HG03520 (cell line): ENCODE results near the gene VSIG2.

Experiments used
- ATAC-seq: cut with Tn5 transposase; IDR thresholded peaks from one replicate; pipeline ENCODE4 v1.9.1; 2021; ENCODE audit warnings: mild to moderate bottlenecking, moderate library complexity; ENCODE audit not compliant: unreplicated experiment

The VSIG2 gene

GRCh38 chr11:124766156-124766555 is 14.1 kb upstream of the VSIG2 start:
- no peak for ATAC-seq

- ATAC-seq: no peak
These were observed 11.3 kb upstream of the VSIG2 start for GRCh38 chr11:124763156-124763947.

GRCh38 chr11:124762624-124763155 is 10.6 kb upstream of the VSIG2 start:
- no peak for ATAC-seq

DNA sequence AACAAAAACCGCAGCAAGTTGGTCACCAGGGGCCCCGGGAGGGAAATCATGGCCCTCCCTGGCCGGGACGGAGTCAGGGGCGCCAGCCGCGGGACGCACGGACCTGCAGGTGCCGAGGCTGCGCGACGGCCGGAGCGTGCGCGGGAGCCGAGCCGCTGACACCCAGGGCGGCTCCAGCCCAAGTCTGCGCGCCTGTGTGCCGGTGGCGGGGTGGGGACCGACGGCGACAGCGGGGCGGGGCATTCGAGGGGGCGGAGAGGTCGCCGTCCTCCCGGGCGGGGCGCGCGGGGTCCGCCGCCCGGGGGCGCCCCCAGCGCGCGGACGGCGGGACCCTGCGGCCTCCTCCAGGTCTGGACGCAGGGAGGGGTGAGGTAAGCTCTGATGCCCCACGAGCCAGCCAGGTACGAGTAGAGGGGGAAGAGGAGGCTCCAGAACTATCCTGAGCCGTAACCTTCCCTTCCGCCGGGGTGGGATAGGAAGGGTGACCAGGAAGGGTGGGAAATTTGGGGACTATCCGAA is 10.1 kb upstream of the VSIG2 start, which contains the start of gene ESAM:
ESAM (minus strand) TSS at position 186 of the 519 bp plus-strand sequence; CDS start at position 50, 136 bp downstream.
- peak; percentile 50 for ATAC-seq

- no peak for ATAC-seq
These were observed 9.4 kb upstream of the VSIG2 start for GRCh38 chr11:124761301-124762104.

DNA sequence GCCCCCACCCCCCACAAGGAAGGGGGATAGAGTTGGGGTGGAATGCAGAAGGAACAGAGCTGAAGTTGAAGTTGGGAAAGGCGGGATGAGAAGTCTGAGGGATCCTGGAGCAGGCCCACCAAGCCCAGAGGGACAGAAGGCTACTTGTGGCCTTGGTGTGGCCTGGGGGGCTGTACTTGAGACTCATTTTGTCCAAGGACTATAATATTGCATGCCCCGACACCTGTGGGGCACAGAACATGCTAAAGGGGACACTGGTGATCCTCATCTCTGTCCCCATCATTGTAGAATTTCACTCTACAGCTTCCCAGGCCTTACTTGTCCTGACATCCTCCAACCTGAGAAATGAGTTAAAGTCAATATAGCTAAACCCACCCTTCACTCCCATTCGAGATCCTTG is 8.8 kb upstream of the VSIG2 start:
- ATAC-seq: no peak

- no peak for ATAC-seq
These were observed 8.2 kb upstream of the VSIG2 start for GRCh38 chr11:124760205-124760652.

- ATAC-seq: no peak
These were observed 7.5 kb upstream of the VSIG2 start for GRCh38 chr11:124759266-124760204.

DNA sequence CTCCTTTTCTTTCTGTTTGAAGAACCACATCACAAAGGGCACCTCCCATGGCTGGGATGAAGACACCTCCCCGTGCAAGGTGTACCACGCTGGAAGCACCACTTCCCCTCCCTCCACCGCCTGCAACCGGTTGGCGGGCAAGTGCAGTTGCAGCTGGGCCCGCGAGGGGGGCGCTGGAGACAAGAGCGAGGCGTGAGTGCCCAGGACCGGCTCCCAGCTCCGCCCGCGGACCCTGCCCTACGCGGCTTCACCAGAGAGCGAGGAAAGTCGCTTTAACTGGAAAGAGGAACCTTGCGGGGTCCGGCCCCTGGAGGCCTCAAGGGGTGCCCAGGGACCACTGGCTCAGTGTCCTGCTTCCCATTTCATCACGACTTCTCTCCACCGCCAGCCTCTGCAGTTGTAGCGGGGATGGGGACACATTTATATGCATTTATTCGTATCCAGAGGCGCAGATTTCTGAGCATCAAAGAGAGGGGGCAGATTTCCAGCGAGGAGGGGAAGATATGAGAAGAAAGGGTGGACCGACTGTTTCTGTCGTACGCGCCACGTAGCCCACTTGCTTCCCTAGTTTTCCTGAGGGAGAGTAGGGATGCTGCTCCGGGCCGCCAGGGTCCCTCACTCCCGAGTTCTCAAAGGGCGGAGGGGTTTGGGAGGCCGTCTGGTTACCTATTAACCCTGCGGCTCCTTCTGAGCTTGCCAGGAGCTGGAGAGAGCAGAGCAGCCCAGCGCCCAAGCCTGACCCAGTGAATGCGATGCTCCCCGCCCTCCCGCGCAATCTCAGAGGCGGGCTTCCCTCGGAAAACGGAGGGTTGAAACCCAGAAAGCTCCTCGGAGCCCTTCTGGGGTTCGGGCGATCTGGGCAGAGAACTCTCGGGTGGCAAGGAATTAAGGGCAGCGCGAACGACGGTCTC is 6.6 kb upstream of the VSIG2 start:
- peak; percentile 40 for ATAC-seq

GRCh38 chr11:124757320-124757719 is 5.3 kb upstream of the VSIG2 start:
- ATAC-seq: no peak

- ATAC-seq: no peak
These were observed 4.7 kb upstream of the VSIG2 start for GRCh38 chr11:124756753-124757227.

DNA sequence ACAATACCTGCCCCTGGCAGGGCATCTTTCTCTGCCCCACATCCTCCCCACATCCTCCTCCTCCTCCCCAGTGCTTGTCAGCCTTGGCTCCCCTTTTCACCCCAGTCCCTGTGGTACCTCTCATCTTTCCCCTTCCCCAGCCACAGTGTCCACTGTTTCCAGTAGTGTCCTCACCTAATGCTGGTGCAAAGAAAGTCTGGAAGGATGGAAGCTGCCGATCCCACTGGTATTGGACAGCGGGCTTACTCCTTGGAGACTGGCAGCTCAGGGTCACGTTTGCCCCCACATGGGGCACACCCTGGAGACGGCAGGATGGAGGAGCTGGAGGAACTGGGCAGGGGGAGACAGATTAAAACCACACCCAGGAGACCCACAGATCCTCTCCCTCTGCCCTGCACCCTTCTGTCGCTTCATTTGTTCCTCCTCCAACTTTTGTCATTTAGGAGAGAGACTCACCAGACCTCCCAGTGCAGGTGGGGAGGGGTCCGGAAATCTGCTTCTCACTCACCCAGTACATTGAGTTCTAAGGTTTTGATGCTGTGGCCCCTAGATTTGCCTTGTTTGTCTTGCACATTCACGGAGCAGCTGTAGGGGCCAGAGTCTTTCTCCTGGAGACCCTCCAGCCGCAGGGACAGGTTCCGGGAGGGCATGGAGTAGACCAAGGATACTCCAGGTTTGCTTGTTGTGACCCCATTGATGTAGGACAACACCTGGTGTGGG is 4.1 kb upstream of the VSIG2 start:
- no peak for ATAC-seq

- ATAC-seq: no peak
These were observed 2.7 kb upstream of the VSIG2 start for GRCh38 chr11:124754710-124755109.

DNA sequence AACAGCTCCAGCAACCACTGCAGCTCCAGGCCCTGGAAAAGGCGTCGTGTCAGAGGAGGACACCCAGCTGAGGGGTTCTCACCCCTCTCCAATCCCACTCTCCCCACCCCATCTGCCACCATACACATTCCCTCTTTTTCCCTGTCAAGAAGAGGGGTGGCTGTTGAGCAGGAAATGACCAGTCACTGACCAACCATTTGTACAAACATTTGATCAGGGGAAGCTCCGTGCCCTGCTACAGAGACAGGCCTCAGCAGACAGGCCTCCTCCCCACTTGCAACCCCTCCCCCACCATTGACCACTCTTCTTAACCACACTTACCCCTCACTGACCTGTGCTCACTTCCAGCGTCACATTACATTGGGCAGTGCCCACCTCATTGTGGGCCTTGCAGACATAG is 2.3 kb upstream of the VSIG2 start:
- ATAC-seq: no peak

GRCh38 chr11:124753624-124754023 is 1.6 kb upstream of the VSIG2 start:
- ATAC-seq: no peak

DNA sequence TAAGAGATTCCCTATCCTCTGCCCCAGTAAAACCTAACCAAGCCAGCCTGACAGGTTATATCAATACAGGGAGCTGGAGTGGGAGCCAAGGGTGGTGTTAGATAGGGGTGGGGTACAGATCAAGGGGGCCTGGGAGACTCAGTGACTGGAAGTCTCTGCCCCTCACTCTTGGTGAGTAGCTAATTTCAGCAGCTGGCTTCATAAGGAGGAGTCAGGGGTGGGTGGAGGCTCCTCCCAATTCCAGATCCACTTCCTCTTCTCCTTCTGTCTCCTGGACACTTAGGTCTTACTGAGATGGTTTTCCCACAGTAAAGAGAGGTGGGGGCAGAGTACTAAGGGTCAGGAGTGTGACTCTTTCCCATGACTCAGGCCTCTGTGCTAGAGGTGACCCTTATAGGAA is 1.1 kb upstream of the VSIG2 start:
- no peak for ATAC-seq

GRCh38 chr11:124752471-124753102 is 532 bp upstream of the VSIG2 start:
- ATAC-seq: no peak

- no peak for ATAC-seq
These were observed 689 bp downstream of the VSIG2 start for GRCh38 chr11:124751391-124751740.
